HG03045 (cell line): ENCODE results near the gene TOMM70.
"Not testable (repeated sequence)": the region's sequence is repeated elsewhere in the genome, so short reads cannot be mapped to it uniquely, and the experiment has no call there.

Source experiments
- ATAC-seq: cut with Tn5 transposase; IDR thresholded peaks from one replicate; pipeline ENCODE4 v1.9.1; 2021; ENCODE audit warnings: mild to moderate bottlenecking, moderate library complexity; ENCODE audit not compliant: unreplicated experiment

The TOMM70 gene

GRCh38 chr3:100329800-100330489, 70.9 kb downstream of the TOMM70 start:
- ATAC-seq = no peak

- ATAC-seq = not testable (repeated sequence)
Observed at GRCh38 chr3:100327377-100327776, 73.5 kb downstream of the TOMM70 start.

GRCh38 chr3:100325827-100326226, 75.1 kb downstream of the TOMM70 start:
- no peak for ATAC-seq

- no peak for ATAC-seq
Observed at GRCh38 chr3:100324044-100324443, 76.8 kb downstream of the TOMM70 start.

GRCh38 chr3:100319951-100320350, 80.9 kb downstream of the TOMM70 start:
- ATAC-seq = no peak

GRCh38 chr3:100317912-100318311, 83.0 kb downstream of the TOMM70 start:
- no peak for ATAC-seq

- ATAC-seq = peak; percentile 57
Observed at GRCh38 chr3:100316641-100317069, 84.2 kb downstream of the TOMM70 start.
